BJ (cell line): ENCODE measurements around the gene TAS1R2. TPM values are rescaled to one million over a fixed set of nuclear protein-coding genes. Genes with fewer than 3 reads are reported as not detected.

Experiments used
- CTCF ChIA-PET: fragments of 350-600 bp; formaldehyde crosslinking; extraction: SDS; loops from one replicate; lab custom pipeline; 2021; ENCODE audit warnings: antibody characterized with exemption, inconsistent platforms; lab: Yijun Ruan, JAX
- POLR2A ChIA-PET: fragments of 300-600 bp; sonication (Branson Sonifier 250); formaldehyde crosslinking; extraction: SDS; loops from one replicate; lab custom pipeline; 2021; ENCODE audit warnings: antibody characterized with exemption; lab: Charles Lee
- DNase-seq: peaks from one replicate; pipeline ENCODE4 v3.0.0-alpha.2; 2011; ENCODE audit warnings: low read depth
- H3K27me3 ChIP-seq: 2 replicates; pipeline ENCODE4 v1.6.0; 2011; ENCODE audit warnings: low read length; ENCODE audit not compliant: control insufficient read depth, insufficient read depth
- H3K36me3 ChIP-seq: 2 replicates; pipeline ENCODE4 v1.5.1; 2011; ENCODE audit warnings: low read length; ENCODE audit not compliant: control insufficient read depth, insufficient read depth
- H3K4me3 ChIP-seq: 2 replicates; pipeline ENCODE4 v1.5.1; 2011; ENCODE audit warnings: low read depth, mild to moderate bottlenecking, control low read depth, low read length
- polyA plus RNA-seq: library from polyadenylated mRNA; depleted of rRNA; stranded (reverse); fragments of >200 nt; gene quantifications from 2 replicates; pipeline ENCODE4 v1.2.3, GENCODE V29; 2011
- TF ChIP-seq, protein P1 (sequence below): IDR thresholded peaks from 2 replicates; pipeline ENCODE4 v1.5.1; 2011; ENCODE audit warnings: low read depth, mild to moderate bottlenecking, control low read depth, inconsistent platforms, low read length, moderate library complexity; ENCODE audit not compliant: insufficient read depth

Gene TAS1R2
- polyA plus RNA-seq, 1 experiment, result not detected

DNA sequence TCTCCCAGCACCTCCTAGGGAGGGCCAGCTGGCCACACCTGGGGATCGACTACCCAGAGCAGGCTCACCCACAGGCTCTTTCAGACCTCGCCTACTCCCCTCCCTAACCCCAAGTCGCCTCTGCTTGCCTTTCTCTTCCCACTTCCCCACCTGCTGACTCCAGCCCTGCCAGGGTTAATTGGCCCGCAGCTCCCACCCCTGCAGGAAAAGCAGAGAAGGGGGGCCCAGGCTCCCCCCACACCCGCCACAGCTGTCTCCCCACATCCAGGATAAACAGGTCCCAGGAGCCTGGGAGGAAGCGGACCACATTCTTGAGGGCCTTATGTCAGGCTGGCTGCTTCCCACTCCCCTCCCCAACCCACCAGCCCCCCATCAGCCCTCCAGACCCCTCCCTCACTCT is 45.0 kb downstream of the TAS1R2 start:
- CTCF ChIA-PET, result interaction anchor here (1.0 to 11.5 kb wide), 3 partner anchors 8 to 216 kb away, joined by 3 to 174 read pairs (median 7); no protein-coding TSS in a partner anchor
- TF ChIP-seq, protein P1, sequence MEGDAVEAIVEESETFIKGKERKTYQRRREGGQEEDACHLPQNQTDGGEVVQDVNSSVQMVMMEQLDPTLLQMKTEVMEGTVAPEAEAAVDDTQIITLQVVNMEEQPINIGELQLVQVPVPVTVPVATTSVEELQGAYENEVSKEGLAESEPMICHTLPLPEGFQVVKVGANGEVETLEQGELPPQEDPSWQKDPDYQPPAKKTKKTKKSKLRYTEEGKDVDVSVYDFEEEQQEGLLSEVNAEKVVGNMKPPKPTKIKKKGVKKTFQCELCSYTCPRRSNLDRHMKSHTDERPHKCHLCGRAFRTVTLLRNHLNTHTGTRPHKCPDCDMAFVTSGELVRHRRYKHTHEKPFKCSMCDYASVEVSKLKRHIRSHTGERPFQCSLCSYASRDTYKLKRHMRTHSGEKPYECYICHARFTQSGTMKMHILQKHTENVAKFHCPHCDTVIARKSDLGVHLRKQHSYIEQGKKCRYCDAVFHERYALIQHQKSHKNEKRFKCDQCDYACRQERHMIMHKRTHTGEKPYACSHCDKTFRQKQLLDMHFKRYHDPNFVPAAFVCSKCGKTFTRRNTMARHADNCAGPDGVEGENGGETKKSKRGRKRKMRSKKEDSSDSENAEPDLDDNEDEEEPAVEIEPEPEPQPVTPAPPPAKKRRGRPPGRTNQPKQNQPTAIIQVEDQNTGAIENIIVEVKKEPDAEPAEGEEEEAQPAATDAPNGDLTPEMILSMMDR, result no peak
- Histone ChIP-seq H3K27me3 (peaks cover 1% of the 10 kb centered on the region), H3K4me3 (no peak overlapping the region), H3K36me3 (no peaks in the 10 kb centered on the region)
- DNase-seq, result no peak
- POLR2A ChIA-PET, result no interaction called here

DNA sequence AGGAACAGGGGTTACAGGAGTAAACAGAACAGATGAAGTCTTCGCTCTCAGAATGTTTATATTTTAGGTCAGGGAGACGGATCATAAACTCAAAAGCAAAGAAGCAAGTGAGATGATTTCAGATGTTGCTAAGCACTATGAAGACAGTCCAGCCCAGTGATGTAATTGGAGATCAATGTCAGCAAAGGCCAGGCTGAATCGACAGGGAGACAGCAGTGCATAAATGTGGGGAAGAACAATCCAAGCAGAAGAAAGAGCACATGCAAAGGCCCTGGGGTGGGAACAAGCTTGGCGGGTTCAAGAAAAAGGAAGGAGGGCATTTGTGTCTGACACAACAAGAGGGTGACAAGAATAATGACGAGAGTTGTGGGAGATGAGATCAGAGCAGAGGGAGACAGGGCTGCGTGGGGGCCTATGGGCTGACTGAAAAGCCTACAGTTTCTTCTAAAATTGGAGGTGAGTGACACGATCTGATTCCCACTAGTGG is 47.0 kb downstream of the TAS1R2 start:
- H3K27me3 ChIP-seq, result peaks cover 1% of the 10 kb centered on the region; the same call in 1 of the 2 replicates
- DNase-seq, result no peak
- ChIA-PET CTCF (interaction anchor here (2.8 to 2.9 kb wide), 2 partner anchors 17 to 215 kb away, joined by 7 to 12 read pairs; no protein-coding TSS in a partner anchor), POLR2A (no interaction called here)
- no peaks in the 10 kb centered on the region for H3K36me3 ChIP-seq
- TF ChIP-seq, protein P1, result no peak
- H3K4me3 ChIP-seq, result no peak overlapping the region

DNA sequence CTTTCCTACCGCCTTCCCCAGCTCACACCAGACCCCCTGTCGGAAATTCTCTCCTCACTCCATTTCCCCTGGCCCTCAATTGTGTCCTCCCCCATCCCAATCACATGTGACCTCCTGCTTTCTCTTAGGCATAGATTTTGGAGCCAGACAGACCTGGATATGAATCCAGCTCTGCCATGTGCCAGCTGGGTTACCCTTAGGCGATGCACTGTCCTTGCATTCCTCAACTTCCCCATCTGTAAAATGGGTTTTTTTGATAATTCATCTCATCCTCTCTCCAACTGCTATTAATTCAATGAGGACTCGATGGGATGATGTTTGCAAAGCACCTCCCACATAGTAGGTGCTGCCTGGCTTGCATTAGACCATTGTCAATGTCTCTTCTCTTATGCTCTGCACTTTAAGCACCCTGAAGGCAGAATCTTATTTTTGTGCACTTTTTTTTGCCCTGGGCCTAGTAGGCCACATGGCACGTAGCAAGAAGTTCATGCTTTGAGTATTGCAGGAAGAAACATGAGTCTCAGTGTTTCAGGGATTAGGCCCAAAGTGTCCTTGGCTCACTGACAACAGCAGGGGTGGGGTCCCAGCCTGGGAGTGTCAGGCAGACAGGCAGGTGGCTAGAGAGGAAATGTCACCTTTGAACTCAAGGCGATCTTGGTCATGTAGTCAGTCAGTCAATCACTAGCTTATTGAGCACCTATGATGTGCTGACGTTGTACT is 47.6 kb downstream of the TAS1R2 start:
- ChIA-PET POLR2A (no interaction called here), CTCF (interaction anchor here (0.6 to 2.9 kb wide), 4 partner anchors 10 to 1093 kb away, joined by 3 to 12 read pairs (median 7); no protein-coding TSS in a partner anchor)

DNA sequence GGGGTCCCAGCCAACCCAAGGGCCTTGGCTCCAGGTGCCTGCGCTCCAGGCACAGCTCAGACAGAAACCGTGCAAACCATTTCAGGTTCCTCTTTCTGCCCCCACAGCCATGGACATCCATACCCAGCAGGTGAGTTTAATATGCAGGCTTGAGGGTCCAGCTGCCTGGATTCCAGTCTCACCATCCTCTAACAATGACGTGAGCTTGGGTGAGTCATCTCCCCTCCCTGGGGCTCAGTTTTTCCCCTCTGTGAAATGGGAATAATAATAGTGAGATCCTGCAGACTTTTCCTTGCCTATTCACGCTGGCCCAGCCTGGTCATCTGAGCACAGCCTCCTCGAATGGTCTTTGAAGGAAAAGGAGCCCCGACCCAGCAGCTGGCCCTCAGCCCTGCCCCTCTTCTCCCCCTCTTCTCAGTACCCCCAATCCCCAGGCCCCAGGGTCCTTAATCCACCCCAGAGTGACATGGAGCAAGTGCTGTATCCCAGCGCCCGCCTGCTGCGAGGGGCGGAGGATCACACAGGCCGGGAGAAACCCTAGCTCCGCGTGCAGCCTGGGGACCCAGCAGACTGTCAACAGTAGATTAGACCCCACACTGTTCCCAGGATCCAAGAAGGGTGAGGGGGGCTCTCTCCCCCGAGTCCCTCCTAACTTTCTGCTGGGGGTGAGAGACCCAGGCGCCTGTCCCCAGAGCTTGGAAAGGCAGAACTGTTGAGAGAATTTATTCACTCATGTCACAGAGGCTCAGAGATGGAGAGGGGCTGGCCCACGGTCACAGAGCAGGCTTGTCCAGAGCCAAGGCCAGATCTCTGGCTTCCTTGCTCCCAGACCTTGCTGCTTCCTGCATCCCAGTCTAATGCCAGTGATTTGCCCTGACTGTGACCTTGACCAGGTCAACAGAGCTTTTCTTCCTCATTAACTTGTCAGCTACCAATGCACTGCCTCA is 49.2 kb downstream of the TAS1R2 start:
- no peaks in the 10 kb centered on the region for H3K27me3 ChIP-seq
- TF ChIP-seq, protein P1, result no peak
- ChIA-PET POLR2A (no interaction called here), CTCF (interaction anchor here (0.6 to 2.9 kb wide), 6 partner anchors 12 to 228 kb away, joined by 3 to 12 read pairs (median 4); no protein-coding TSS in a partner anchor)
- no peak overlapping the region for H3K4me3 ChIP-seq
- no peak for DNase-seq
- H3K36me3 ChIP-seq, result no peaks in the 10 kb centered on the region

More for the DNA sequence above, 47.6 kb downstream of the TAS1R2 start:
- peaks cover under 1% of the 10 kb centered on the region; the same call in 1 of the 2 replicates for H3K27me3 ChIP-seq
- TF ChIP-seq, protein P1, result no peak
- DNase-seq, result no peak
- H3K4me3 ChIP-seq, result no peak overlapping the region
- no peaks in the 10 kb centered on the region for H3K36me3 ChIP-seq
